WI38 (cell line): Measurements from ENCODE around the gene KAT6B.
"Not testable (repeated sequence)": the region's sequence is repeated elsewhere in the genome, so short reads cannot be mapped to it uniquely, and the experiment has no call there.

Source experiments
- H3K4me3 ChIP-seq: 2 replicates; pipeline ENCODE4 v1.5.1; 2011; ENCODE audit warnings: low read depth, mild to moderate bottlenecking, control low read depth, low read length
- CTCF ChIP-seq: IDR thresholded peaks from 2 replicates; pipeline ENCODE4 v1.5.1; 2012; ENCODE audit warnings: low read depth, mild to moderate bottlenecking, control low read depth, low read length

Gene KAT6B

GRCh38 chr10:74910976-74911350 is 84.6 kb downstream of the KAT6B start:
- TF ChIP-seq CTCF: no peak
- H3K4me3 ChIP-seq: no peak overlapping the region

- no peak overlapping the region for H3K4me3 ChIP-seq
- TF ChIP-seq CTCF: no peak
These were observed 85.8 kb downstream of the KAT6B start for GRCh38 chr10:74912182-74912581.

GRCh38 chr10:74912682-74913081 is 86.3 kb downstream of the KAT6B start:
- no peak for TF ChIP-seq CTCF
- no peak overlapping the region for H3K4me3 ChIP-seq

GRCh38 chr10:74913377-74913979 is 87.1 kb downstream of the KAT6B start:
- no peak overlapping the region for H3K4me3 ChIP-seq
- no peak for TF ChIP-seq CTCF

- TF ChIP-seq CTCF: no peak
These were observed 89.9 kb downstream of the KAT6B start for GRCh38 chr10:74916283-74916682.

GRCh38 chr10:74917481-74918077 is 91.2 kb downstream of the KAT6B start:
- no peak overlapping the region for H3K4me3 ChIP-seq
- no peak for TF ChIP-seq CTCF

More at GRCh38 chr10:74916283-74916682, 89.9 kb downstream of the KAT6B start:
- H3K4me3 ChIP-seq: no peak overlapping the region

GRCh38 chr10:74919671-74920070 is 93.3 kb downstream of the KAT6B start:
- H3K4me3 ChIP-seq: no peak overlapping the region
- TF ChIP-seq CTCF: no peak

GRCh38 chr10:74921070-74921469 is 94.7 kb downstream of the KAT6B start:
- H3K4me3 ChIP-seq: not testable (repeated sequence)
